Liver (tissue), 9 donors: Measurements from ENCODE around the gene CMPK1. TPM values are rescaled to one million over a fixed set of nuclear protein-coding genes. Genes with fewer than 3 reads are reported as not detected.

Source experiments
- DNase-seq: peaks from one replicate; pipeline ENCODE4 v3.0.0-alpha.2; 2017; ENCODE audit warnings: low spot score
- H3K27ac ChIP-seq, 2 donors: one replicate each; pipeline ENCODE4 v1.7.0; 2013; ENCODE audit warnings: inconsistent platforms in 2 of 2, low read length in 2 of 2, control low read depth in 1 of 2, low read depth in 1 of 2, mild to moderate bottlenecking in 1 of 2
- H3K27me3 ChIP-seq, 4 donors: one replicate each; pipeline versions ENCODE4 v1.6.1 to v1.7.0; 2013; ENCODE audit warnings: low read length in 3 of 4, inconsistent platforms in 1 of 4, mild to moderate bottlenecking in 1 of 4, moderate library complexity in 1 of 4; ENCODE audit not compliant: control insufficient read depth in 4 of 4, insufficient read depth in 4 of 4
- H3K36me3 ChIP-seq, 4 donors: one replicate each; pipeline versions ENCODE4 v1.6.1 to v1.7.0; 2013; ENCODE audit warnings: low read length in 3 of 4, mild to moderate bottlenecking in 3 of 4, low read depth in 1 of 4, moderate library complexity in 1 of 4; ENCODE audit not compliant: control insufficient read depth in 4 of 4, insufficient read depth in 3 of 4
- H3K4me1 ChIP-seq, 4 donors: one replicate each; pipeline versions ENCODE4 v1.6.1 to v1.7.0; 2013; ENCODE audit warnings: low read length in 3 of 4, mild to moderate bottlenecking in 3 of 4, moderate library complexity in 1 of 4; ENCODE audit not compliant: control insufficient read depth in 4 of 4, insufficient read depth in 4 of 4
- H3K4me3 ChIP-seq, 3 donors: one replicate each; pipeline versions ENCODE4 v1.6.1 to v1.7.0; 2013; ENCODE audit warnings: low read length in 3 of 3, control low read depth in 1 of 3, low read depth in 1 of 3, mild to moderate bottlenecking in 1 of 3
- H3K9ac ChIP-seq, 2 donors: one replicate each; pipeline ENCODE4 v1.7.0; 2013; ENCODE audit warnings: low read length in 2 of 2, mild to moderate bottlenecking in 2 of 2, moderate library complexity in 2 of 2, control low read depth in 1 of 2, low read depth in 1 of 2
- H3K9me3 ChIP-seq, 4 donors: one replicate each; pipeline versions ENCODE4 v1.6.1 to v1.7.0; 2013; ENCODE audit warnings: low read length in 3 of 4; ENCODE audit not compliant: control insufficient read depth in 4 of 4
- EGR1 ChIP-seq, 2 donors: IDR thresholded peaks; 2 replicates each; pipeline ENCODE4 v1.6.1; 2016 to 2018; ENCODE audit warnings: antibody characterized with exemption in 2 of 2, low read depth in 2 of 2
- FOXA1 ChIP-seq: IDR thresholded peaks from 2 replicates; pipeline ENCODE4 v1.6.1; 2016; ENCODE audit warnings: antibody characterized with exemption
- FOXA2 ChIP-seq: IDR thresholded peaks from 2 replicates; pipeline ENCODE4 v1.6.1; 2016; ENCODE audit warnings: antibody characterized with exemption
- GABPA ChIP-seq, 2 donors: IDR thresholded peaks in 1 of 2; conservative IDR thresholded peaks in 1 of 2; 2 replicates each; pipeline ENCODE4 v1.6.1; 2016; ENCODE audit warnings: antibody characterized with exemption in 2 of 2, mild to moderate bottlenecking in 1 of 2, moderate library complexity in 1 of 2
- JUND ChIP-seq, 2 donors: IDR thresholded peaks; 2 replicates each; pipeline ENCODE4 v1.6.1; 2016; ENCODE audit warnings: antibody characterized with exemption in 2 of 2
- NR2F2 ChIP-seq: IDR thresholded peaks from 2 replicates; pipeline ENCODE4 v1.6.1; 2016; ENCODE audit warnings: antibody characterized with exemption
- RAD21 ChIP-seq, 2 donors: IDR thresholded peaks; 2 replicates each; pipeline ENCODE4 v1.6.1; 2016; ENCODE audit warnings: antibody characterized with exemption in 2 of 2, mild to moderate bottlenecking in 2 of 2
- RXRA ChIP-seq, 2 donors: IDR thresholded peaks; 2 replicates each; pipeline ENCODE4 v1.6.1; 2017 to 2018; ENCODE audit warnings: antibody characterized with exemption in 2 of 2, mild to moderate bottlenecking in 1 of 2
- SP1 ChIP-seq: IDR thresholded peaks from 2 replicates; pipeline ENCODE4 v1.6.1; 2018; ENCODE audit warnings: antibody characterized with exemption, mild to moderate bottlenecking
- TAF1 ChIP-seq: conservative IDR thresholded peaks from 2 replicates; pipeline ENCODE4 v1.6.1; 2016; ENCODE audit warnings: antibody characterized with exemption, mild to moderate bottlenecking
- YY1 ChIP-seq: IDR thresholded peaks from 2 replicates; pipeline ENCODE4 v1.6.1; 2016; ENCODE audit warnings: antibody characterized with exemption, mild to moderate bottlenecking
- WGBS: extraction: QIAGEN DNeasy Blood & Tissue Kit; methylation state at CpG from one replicate; pipeline ENCODE4 v1.1.7; 2013; 5-methylcytosine and 5-hydroxymethylcytosine counted together
- polyA plus RNA-seq, 2 donors: library from polyadenylated mRNA; stranded (reverse) in 1 of 2; unstranded in 1 of 2; fragments of 200-250 nt in 1 of 2; fragments of >200 nt in 1 of 2; fragmentation: Nextera tagmentation in 1 of 2; extraction: Ambion mirVana in 1 of 2; gene quantifications; one replicate each; pipeline versions ENCODE4 v1.2.1 to v1.2.3, GENCODE V29; 2013 to 2015
- total RNA-seq, 2 donors: library from RNA; depleted of rRNA; stranded (reverse); fragments of >200 nt; gene quantifications; one replicate each; pipeline ENCODE4 v1.2.3, GENCODE V29; 2014
- TF ChIP-seq, protein P1 (sequence below): IDR thresholded peaks from 2 replicates; pipeline ENCODE4 v1.6.1; 2016; ENCODE audit warnings: antibody characterized with exemption
- TF ChIP-seq, protein P2 (sequence below): fragments of 150-350 bp; IDR thresholded peaks from 2 replicates; pipeline ENCODE4 v1.5.1; 2017; ENCODE audit warnings: improper control_type of control experiment, low read depth, low read length; ENCODE audit not compliant: missing input control
- TF ChIP-seq, protein P3 (sequence below): IDR thresholded peaks from 2 replicates; pipeline ENCODE4 v1.6.1; 2016; ENCODE audit warnings: antibody characterized with exemption
- TF ChIP-seq, protein P4 (sequence below): IDR thresholded peaks from 2 replicates; pipeline ENCODE4 v1.6.1; 2016; ENCODE audit warnings: antibody characterized with exemption
- TF ChIP-seq, protein P5 (sequence below): IDR thresholded peaks from 2 replicates; pipeline ENCODE4 v1.6.1; 2016; ENCODE audit warnings: antibody characterized with exemption, mild to moderate bottlenecking
- donor health status: healthy.
- donor health status: healthy.
- donor health status: healthy.
- donor health status: healthy.
- donor health status: healthy.

The CMPK1 gene
- total and polyA plus RNA-seq, 4 donors, result 66.8 to 146 (median 87.0) TPM

DNA sequence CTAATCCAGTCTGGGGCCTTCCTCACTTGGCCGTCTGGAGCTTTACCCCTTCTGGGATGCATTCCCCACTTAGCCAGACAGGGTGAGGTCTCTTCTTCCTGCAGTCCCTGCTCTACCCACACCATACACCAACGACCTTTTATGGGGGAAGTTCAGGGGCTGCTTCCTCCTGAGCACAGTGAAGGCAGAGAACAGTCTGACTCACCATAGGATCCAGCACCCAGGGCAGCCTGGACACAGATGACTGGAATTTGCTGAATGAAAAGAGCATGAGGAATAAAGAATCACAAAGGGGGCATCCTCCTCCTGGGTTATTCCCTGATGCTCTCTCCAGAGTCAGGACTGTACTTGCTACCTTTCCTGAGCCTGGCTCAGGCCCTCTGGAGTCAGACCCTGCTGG is 77.8 kb downstream of the CMPK1 start:
- TF ChIP-seq FOXA2 (no peak), NR2F2 (no peak), GABPA (IDR thresholded peaks at IDR 0.05 in 1 of 2, conservative IDR thresholded peaks at IDR 0.05 in 1 of 2) (no peak), EGR1 (IDR thresholded peaks at IDR 0.05; ENCODE audit: low read depth in 2 of 2) (no peak)
- TF ChIP-seq, protein P1, sequence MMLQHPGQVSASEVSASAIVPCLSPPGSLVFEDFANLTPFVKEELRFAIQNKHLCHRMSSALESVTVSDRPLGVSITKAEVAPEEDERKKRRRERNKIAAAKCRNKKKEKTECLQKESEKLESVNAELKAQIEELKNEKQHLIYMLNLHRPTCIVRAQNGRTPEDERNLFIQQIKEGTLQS, result no peak
- TF ChIP-seq, protein P2, sequence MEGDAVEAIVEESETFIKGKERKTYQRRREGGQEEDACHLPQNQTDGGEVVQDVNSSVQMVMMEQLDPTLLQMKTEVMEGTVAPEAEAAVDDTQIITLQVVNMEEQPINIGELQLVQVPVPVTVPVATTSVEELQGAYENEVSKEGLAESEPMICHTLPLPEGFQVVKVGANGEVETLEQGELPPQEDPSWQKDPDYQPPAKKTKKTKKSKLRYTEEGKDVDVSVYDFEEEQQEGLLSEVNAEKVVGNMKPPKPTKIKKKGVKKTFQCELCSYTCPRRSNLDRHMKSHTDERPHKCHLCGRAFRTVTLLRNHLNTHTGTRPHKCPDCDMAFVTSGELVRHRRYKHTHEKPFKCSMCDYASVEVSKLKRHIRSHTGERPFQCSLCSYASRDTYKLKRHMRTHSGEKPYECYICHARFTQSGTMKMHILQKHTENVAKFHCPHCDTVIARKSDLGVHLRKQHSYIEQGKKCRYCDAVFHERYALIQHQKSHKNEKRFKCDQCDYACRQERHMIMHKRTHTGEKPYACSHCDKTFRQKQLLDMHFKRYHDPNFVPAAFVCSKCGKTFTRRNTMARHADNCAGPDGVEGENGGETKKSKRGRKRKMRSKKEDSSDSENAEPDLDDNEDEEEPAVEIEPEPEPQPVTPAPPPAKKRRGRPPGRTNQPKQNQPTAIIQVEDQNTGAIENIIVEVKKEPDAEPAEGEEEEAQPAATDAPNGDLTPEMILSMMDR, result no peak
- Histone ChIP-seq H3K36me3 (no peaks in the 10 kb centered on the region), H3K27me3 (no peaks in the 10 kb centered on the region), H3K4me1 (peaks cover 0 to 2% (median under 1%) of the 10 kb centered on the region in 4 donors), H3K9ac (no peak overlapping the region), H3K9me3 (no peaks in the 10 kb centered on the region), H3K27ac (no peak overlapping the region), H3K4me3 (no peak overlapping the region)
- DNase-seq, result no peak
- 59% methylated on average over 2 of the region's 2 CpGs for WGBS

DNA sequence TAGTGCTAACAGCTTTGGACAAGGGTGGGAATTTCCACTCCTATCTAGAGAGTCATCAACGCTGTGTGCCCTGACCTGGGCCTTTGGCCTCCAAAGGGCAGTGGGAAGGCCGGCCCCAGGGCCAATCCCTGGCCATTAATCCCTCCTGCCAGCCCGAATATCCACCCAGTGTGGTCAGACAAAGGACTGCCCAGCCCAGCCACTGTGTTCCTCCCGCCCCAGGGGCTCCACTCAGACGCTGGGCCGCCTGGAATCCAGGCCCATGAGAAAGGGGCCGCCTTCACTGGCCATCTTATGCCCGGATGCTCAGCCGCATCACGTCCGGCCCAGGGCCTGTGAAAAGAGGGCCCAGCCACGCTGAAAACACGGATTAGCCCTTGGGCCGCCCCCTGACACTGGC is 78.8 kb downstream of the CMPK1 start:
- WGBS, result 93% methylated on average over 14 of the region's 14 CpGs

More for the DNA sequence above, 78.8 kb downstream of the CMPK1 start:
- DNase-seq, result no peak
- Histone ChIP-seq H3K9me3 (no peaks in the 10 kb centered on the region), H3K4me1 (peaks cover 0 to 8% (median 3%) of the 10 kb centered on the region in 4 donors), H3K36me3 (no peaks in the 10 kb centered on the region), H3K4me3 (no peak overlapping the region), H3K9ac (no peak overlapping the region), H3K27me3 (peaks cover 0 to 4% (median 0%) of the 10 kb centered on the region in 4 donors), H3K27ac (no peak overlapping the region)
- no peak for TF ChIP-seq NR2F2
- no peak for TF ChIP-seq RAD21 (IDR thresholded peaks at IDR 0.05)
- TF ChIP-seq RXRA (IDR thresholded peaks at IDR 0.05), result no peak
- no peak for TF ChIP-seq FOXA2
- TF ChIP-seq, protein P3, sequence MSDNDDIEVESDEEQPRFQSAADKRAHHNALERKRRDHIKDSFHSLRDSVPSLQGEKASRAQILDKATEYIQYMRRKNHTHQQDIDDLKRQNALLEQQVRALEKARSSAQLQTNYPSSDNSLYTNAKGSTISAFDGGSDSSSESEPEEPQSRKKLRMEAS, result no peak
- TF ChIP-seq, protein P1, result no peak
- TF ChIP-seq GABPA (IDR thresholded peaks at IDR 0.05 in 1 of 2, conservative IDR thresholded peaks at IDR 0.05 in 1 of 2), result no peak
- no peak for TF ChIP-seq EGR1 (IDR thresholded peaks at IDR 0.05; ENCODE audit: low read depth in 2 of 2)
- no peak for TF ChIP-seq SP1
- TF ChIP-seq, protein P4, sequence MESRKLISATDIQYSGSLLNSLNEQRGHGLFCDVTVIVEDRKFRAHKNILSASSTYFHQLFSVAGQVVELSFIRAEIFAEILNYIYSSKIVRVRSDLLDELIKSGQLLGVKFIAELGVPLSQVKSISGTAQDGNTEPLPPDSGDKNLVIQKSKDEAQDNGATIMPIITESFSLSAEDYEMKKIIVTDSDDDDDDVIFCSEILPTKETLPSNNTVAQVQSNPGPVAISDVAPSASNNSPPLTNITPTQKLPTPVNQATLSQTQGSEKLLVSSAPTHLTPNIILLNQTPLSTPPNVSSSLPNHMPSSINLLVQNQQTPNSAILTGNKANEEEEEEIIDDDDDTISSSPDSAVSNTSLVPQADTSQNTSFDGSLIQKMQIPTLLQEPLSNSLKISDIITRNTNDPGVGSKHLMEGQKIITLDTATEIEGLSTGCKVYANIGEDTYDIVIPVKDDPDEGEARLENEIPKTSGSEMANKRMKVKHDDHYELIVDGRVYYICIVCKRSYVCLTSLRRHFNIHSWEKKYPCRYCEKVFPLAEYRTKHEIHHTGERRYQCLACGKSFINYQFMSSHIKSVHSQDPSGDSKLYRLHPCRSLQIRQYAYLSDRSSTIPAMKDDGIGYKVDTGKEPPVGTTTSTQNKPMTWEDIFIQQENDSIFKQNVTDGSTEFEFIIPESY, result no peak
- no peak for TF ChIP-seq YY1
- TF ChIP-seq TAF1, result no peak
- no peak for TF ChIP-seq JUND (IDR thresholded peaks at IDR 0.05)
- TF ChIP-seq, protein P5, sequence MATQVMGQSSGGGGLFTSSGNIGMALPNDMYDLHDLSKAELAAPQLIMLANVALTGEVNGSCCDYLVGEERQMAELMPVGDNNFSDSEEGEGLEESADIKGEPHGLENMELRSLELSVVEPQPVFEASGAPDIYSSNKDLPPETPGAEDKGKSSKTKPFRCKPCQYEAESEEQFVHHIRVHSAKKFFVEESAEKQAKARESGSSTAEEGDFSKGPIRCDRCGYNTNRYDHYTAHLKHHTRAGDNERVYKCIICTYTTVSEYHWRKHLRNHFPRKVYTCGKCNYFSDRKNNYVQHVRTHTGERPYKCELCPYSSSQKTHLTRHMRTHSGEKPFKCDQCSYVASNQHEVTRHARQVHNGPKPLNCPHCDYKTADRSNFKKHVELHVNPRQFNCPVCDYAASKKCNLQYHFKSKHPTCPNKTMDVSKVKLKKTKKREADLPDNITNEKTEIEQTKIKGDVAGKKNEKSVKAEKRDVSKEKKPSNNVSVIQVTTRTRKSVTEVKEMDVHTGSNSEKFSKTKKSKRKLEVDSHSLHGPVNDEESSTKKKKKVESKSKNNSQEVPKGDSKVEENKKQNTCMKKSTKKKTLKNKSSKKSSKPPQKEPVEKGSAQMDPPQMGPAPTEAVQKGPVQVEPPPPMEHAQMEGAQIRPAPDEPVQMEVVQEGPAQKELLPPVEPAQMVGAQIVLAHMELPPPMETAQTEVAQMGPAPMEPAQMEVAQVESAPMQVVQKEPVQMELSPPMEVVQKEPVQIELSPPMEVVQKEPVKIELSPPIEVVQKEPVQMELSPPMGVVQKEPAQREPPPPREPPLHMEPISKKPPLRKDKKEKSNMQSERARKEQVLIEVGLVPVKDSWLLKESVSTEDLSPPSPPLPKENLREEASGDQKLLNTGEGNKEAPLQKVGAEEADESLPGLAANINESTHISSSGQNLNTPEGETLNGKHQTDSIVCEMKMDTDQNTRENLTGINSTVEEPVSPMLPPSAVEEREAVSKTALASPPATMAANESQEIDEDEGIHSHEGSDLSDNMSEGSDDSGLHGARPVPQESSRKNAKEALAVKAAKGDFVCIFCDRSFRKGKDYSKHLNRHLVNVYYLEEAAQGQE, result no peak
- TF ChIP-seq FOXA1, result no peak
